Heart left ventricle (tissue), 16 donors: ENCODE results near the gene MGA. TPM values are rescaled to one million over a fixed set of nuclear protein-coding genes. Genes with fewer than 3 reads are reported as not detected.
"Not testable (repeated sequence)": the region's sequence is repeated elsewhere in the genome, so short reads cannot be mapped to it uniquely, and the experiment has no call there.

Experiments
- ATAC-seq, 4 donors: fragments of 200-7000 bp; cut with Tn5 transposase; one replicate each; pipeline ENCODE4 v1.9.1; 2020 to 2022; ENCODE audit warnings: moderate library complexity in 4 of 4, mild to moderate bottlenecking in 3 of 4, moderate number of reproducible peaks in 1 of 4
- DNase-seq, 5 donors: peaks; one replicate each; pipeline ENCODE4 v3.0.0-alpha.2; 2020
- H3K27ac ChIP-seq, 12 donors: fragments of 200-600 bp; sonication (generic) in 4 of 12; one replicate each; pipeline versions ENCODE4 v1.5.0 to v1.8.0; 2016 to 2022; ENCODE audit warnings: mild to moderate bottlenecking in 2 of 12
- H3K27me3 ChIP-seq, 9 donors: fragments of 200-600 bp; sonication (generic) in 2 of 9; one replicate each; pipeline versions ENCODE4 v1.5.1 to v1.8.0; 2016 to 2022; ENCODE audit warnings: mild to moderate bottlenecking in 3 of 9
- H3K36me3 ChIP-seq, 9 donors: fragments of 200-600 bp; sonication (generic) in 2 of 9; one replicate each; pipeline versions ENCODE4 v1.5.0 to v1.8.0; 2018 to 2022; ENCODE audit warnings: mild to moderate bottlenecking in 2 of 9
- H3K4me1 ChIP-seq, 12 donors: fragments of 200-600 bp; sonication (generic) in 4 of 12; one replicate each; pipeline versions ENCODE4 v1.5.0 to v1.8.0; 2016 to 2022; ENCODE audit warnings: mild to moderate bottlenecking in 3 of 12
- H3K4me3 ChIP-seq, 12 donors: fragments of 200-600 bp; sonication (generic) in 4 of 12; one replicate each; pipeline versions ENCODE4 v1.5.0 to v1.8.0; 2017 to 2022; ENCODE audit warnings: mild to moderate bottlenecking in 9 of 12, moderate library complexity in 4 of 12
- H3K9me3 ChIP-seq, 12 donors: fragments of 200-600 bp; sonication (generic) in 4 of 12; one replicate each; pipeline versions ENCODE4 v1.5.0 to v1.8.0; 2016 to 2022; ENCODE audit warnings: mild to moderate bottlenecking in 1 of 12
- POLR2A ChIP-seq, 2 donors: fragments of 450-650 bp; IDR thresholded peaks; one replicate each; pipeline ENCODE4 v1.6.1; 2017; ENCODE audit warnings: antibody characterized with exemption in 2 of 2, mild to moderate bottlenecking in 2 of 2, moderate library complexity in 2 of 2
- WGBS, 4 donors: extraction: QIAGEN DNeasy Blood & Tissue Kit in 2 of 4; methylation state at CpG; one replicate each; pipeline versions ENCODE4 v1.1.5 to v1.1.7; 2013 to 2018; 5-methylcytosine and 5-hydroxymethylcytosine counted together
- intact Hi-C, 10 donors: fragments of 100-400 bp; cut with DNase I; formaldehyde crosslinking; loops; one replicate each; pipeline versions ENCODE4 v1.11.1 to v1.14.2; 2022
- polyA plus RNA-seq, 2 donors: library from polyadenylated mRNA; stranded (reverse); fragments of 200-250 nt; gene quantifications; one replicate each; pipeline ENCODE4 v1.2.3, GENCODE V29; 2013
- total RNA-seq, 9 donors: library from RNA; depleted of rRNA in 2 of 9; stranded (reverse); fragments of >200 nt in 2 of 9; fragmentation: NEBNext Ultra II Directional in 3 of 9; extraction: Animal tissue kit (Norgen Biotek cat#: 25700) in 3 of 9; gene quantifications; one replicate each; pipeline versions ENCODE4 v1.1.0 to v1.2.4, GENCODE V29; 2016 to 2023
- TF ChIP-seq, protein P1 (sequence below), 12 donors: fragments of 200-600 bp; sonication (generic) in 4 of 12; IDR thresholded peaks; one replicate each; pipeline versions ENCODE4 v1.5.0 to v1.8.0; 2018 to 2022; ENCODE audit warnings: antibody characterized with exemption in 12 of 12, mild to moderate bottlenecking in 5 of 12
- donor health status: ischemic (EF 13 %, LVEDD 7.1; RV severe dilation, severe dysfunction).
- donor health status: healthy with polysubstance abuse.
- donor health status: DM: no; HTN: yes; CAD: no.
- donor health status: DM: no; HTN: no; CAD: no.
- donor health status: ischemic (EF 25% LVEDD 6.9; RV normal size, moderate dysfunction).
- donor health status: ischemic (EF 25% LVEDD 5.7; RV mildly dilated, moderate dysfunction).
- donor health status: healthy.
- donor health status: DM: yes; HTN: yes; CAD: no.
- donor health status: ischemic (EF 35%, LVEDD 5.7; RV mildly dilated, moderate dysfunction).
- donor health status: nonischemic (EF 11% LVEDD 7.7; RV severe dilation, severe dysfunction).
- donor health status: DM: yes; HTN: yes; CAD: no.
- donor health status: PGD.
- donor health status: ischemic (EF 29% LVEDD 5.4; RV normal size, mild dysfunction).
- donor health status: nonischemic (EF 23%, LVEDD 6.1; RV moderate dilation, normal function).

Gene MGA
- total and polyA plus RNA-seq, 11 donors = 5.3 to 58.7 (median 34.5) TPM

DNA sequence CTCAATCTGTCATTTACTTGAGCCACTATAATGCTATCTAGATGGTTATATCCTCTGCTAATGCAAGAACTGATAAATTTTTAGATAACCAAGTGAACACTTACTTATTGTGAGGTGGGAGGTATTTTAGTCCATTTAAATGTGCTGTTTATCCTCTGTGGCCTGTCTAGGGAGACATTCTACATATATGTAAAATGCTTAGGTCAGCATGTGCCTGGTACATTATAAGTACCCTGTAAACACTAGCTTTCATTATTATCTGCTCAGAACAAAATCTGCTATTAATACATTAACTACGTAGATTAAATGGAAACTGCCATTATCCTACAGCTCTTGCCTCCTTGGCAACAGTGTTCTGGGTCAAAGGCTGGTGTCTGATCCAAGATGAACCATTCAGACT lies 72.3 kb downstream of the MGA start:
- no peak overlapping the region for H3K4me3 ChIP-seq
- H3K27ac ChIP-seq = no peak overlapping the region
- ATAC-seq (no peak), DNase-seq (no peak)
- H3K9me3 ChIP-seq = no peaks in the 10 kb centered on the region
- WGBS, 4 donors = 95 to 100% (median 98%) methylated on average over 1 of the region's 1 CpG
- intact Hi-C loops = no loop called here
- no peaks in the 10 kb centered on the region for H3K4me1 ChIP-seq
- H3K36me3 ChIP-seq = peaks cover 0 to 92% (median 86%) of the 10 kb centered on the region in 9 donors
- H3K27me3 ChIP-seq = no peaks in the 10 kb centered on the region
- TF ChIP-seq, protein P1, sequence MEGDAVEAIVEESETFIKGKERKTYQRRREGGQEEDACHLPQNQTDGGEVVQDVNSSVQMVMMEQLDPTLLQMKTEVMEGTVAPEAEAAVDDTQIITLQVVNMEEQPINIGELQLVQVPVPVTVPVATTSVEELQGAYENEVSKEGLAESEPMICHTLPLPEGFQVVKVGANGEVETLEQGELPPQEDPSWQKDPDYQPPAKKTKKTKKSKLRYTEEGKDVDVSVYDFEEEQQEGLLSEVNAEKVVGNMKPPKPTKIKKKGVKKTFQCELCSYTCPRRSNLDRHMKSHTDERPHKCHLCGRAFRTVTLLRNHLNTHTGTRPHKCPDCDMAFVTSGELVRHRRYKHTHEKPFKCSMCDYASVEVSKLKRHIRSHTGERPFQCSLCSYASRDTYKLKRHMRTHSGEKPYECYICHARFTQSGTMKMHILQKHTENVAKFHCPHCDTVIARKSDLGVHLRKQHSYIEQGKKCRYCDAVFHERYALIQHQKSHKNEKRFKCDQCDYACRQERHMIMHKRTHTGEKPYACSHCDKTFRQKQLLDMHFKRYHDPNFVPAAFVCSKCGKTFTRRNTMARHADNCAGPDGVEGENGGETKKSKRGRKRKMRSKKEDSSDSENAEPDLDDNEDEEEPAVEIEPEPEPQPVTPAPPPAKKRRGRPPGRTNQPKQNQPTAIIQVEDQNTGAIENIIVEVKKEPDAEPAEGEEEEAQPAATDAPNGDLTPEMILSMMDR (IDR thresholded peaks at IDR 0.05) = no peak

DNA sequence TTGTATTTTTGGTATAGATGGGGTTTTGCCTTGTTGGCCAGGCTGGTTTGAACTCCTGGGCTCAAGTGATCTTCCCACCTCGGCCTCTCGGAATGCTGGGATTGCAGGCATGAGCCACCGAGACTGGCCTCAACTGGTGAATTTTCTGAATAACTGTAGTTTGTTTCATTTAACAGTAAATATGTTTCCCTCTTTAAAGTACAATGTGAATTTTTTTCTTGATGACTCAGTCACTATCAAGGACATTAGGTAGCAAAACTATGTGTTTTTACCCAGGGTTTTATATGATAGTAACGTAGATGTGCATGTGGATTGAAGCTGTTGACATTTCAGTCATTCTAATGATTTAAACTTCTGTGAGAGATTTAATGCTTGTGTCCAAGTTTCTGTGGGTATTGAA lies 73.9 kb downstream of the MGA start:
- H3K4me1 ChIP-seq = no peaks in the 10 kb centered on the region
- DNase-seq = no peak
- ATAC-seq = no peak
- H3K36me3 ChIP-seq = peaks cover 0 to 97% (median 90%) of the 10 kb centered on the region in 9 donors
- TF ChIP-seq POLR2A (IDR thresholded peaks at IDR 0.05) = no peak
- TF ChIP-seq, protein P1 (IDR thresholded peaks at IDR 0.05) = no peak
- H3K27ac ChIP-seq = no peak overlapping the region
- no peaks in the 10 kb centered on the region for H3K9me3 ChIP-seq
- no peaks in the 10 kb centered on the region for H3K27me3 ChIP-seq
- intact Hi-C loops = no loop called here
- 94 to 99% (median 98%) methylated on average over 4 of the region's 4 CpGs for WGBS, 4 donors
- no peak overlapping the region for H3K4me3 ChIP-seq

DNA sequence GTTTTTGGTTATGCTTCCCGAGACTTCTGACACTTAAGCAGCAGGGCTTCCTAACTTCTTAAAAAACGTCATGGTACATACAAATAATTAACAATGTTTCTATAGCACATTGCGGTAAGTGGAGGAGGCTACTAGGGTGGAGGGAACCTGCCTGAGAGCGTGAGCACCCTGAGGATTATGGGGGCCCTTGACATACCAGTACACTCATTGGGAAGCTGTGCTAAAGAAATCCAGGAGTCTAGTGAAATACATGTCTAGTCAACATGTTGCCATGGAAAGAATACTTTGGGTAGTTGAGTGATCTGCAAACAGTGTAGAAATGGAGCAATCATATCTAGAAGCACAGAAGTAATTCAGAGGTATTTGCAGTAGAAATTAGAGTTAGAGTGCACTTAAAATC lies 74.8 kb downstream of the MGA start:
- DNase-seq (no peak), ATAC-seq (no peak)
- no peaks in the 10 kb centered on the region for H3K9me3 ChIP-seq
- WGBS, 4 donors = 87 to 97% (median 94%) methylated on average over 4 of the region's 4 CpGs
- no peaks in the 10 kb centered on the region for H3K27me3 ChIP-seq
- H3K36me3 ChIP-seq = peaks cover 0 to 96% (median 85%) of the 10 kb centered on the region in 9 donors
- H3K4me3 ChIP-seq = no peak overlapping the region
- no peak for TF ChIP-seq POLR2A (IDR thresholded peaks at IDR 0.05)
- TF ChIP-seq, protein P1 (IDR thresholded peaks at IDR 0.05) = no peak
- H3K4me1 ChIP-seq = no peaks in the 10 kb centered on the region
- no peak overlapping the region for H3K27ac ChIP-seq
- intact Hi-C loops = no loop called here

DNA sequence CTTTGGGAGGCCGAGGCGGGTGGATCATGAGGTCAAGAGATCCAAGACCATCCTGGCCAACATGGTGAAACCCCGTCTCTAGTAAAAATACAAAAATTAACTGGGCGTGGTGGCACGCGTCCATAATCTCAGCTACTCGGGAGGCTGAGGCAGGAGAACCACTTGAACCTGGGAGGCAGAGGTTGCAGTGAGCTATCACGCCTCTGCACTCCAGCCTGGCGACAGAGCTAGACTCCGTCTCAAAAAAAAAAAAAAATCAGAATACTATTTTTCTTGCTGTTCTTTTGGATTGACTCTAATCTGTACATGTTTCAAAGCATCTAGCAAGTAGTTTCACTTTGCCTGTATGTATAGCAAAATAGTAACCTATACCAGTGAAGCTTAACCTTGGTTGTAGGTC lies 75.3 kb downstream of the MGA start:
- H3K4me1 ChIP-seq, H3K27ac ChIP-seq, H3K27me3 ChIP-seq, ATAC-seq, intact Hi-C loops, H3K9me3 ChIP-seq, DNase-seq, H3K4me3 ChIP-seq: not testable (repeated sequence)
- H3K36me3 ChIP-seq = peaks cover 0 to 96% (median 82%) of the 10 kb centered on the region in 9 donors
- 93 to 97% (median 96%) methylated on average over 10 of the region's 10 CpGs for WGBS, 4 donors

DNA sequence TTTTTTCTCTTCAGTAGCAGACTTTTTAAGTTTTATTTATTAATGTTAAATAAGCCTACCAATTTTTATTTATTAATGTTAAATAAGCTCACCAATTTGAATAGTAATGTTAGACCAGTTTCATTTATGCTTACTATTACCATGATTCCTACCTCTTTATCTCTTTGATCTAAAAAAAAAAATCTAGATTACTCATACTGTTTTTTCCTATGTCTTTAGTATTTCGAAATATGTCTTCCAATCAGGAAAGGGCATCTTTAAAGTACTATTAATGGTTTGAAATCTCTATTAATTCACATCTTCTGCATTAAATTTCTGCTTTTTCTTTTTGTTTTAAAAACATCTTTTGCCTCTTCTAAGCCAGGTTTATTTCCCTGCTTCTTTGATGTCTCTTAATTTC lies 86.6 kb downstream of the MGA start:
- DNase-seq (no peak), ATAC-seq (no peak)
- Histone ChIP-seq H3K27me3 (no peaks in the 10 kb centered on the region), H3K36me3 (peaks cover 0 to 75% (median 69%) of the 10 kb centered on the region in 9 donors), H3K4me1 (no peaks in the 10 kb centered on the region), H3K4me3 (no peak overlapping the region), H3K27ac (no peak overlapping the region), H3K9me3 (no peaks in the 10 kb centered on the region)
- intact Hi-C loops = no loop called here
- no peak for TF ChIP-seq POLR2A (IDR thresholded peaks at IDR 0.05)
- TF ChIP-seq, protein P1 (IDR thresholded peaks at IDR 0.05) = no peak
- WGBS, 4 donors = 75 to 93% (median 85%) methylated on average over 1 of the region's 1 CpG
